BLaER1 (cell line): Measurements from ENCODE around the gene ATXN7L2.
A peak's percentile ranks its signal among the peaks of the same experiment; 100 is the strongest.

ENCODE experiments used
- H3K27ac ChIP-seq: shearing (Covaris generic); formaldehyde crosslinking; 2 replicates; pipeline ENCODE4 v1.8.1; 2022
- H3K27me3 ChIP-seq: shearing (Covaris generic); formaldehyde crosslinking; 2 replicates; pipeline ENCODE4 v1.8.1; 2022
- H3K36me3 ChIP-seq: shearing (Covaris generic); formaldehyde crosslinking; 2 replicates; pipeline ENCODE4 v1.8.1; 2022
- H3K4me1 ChIP-seq: shearing (Covaris generic); formaldehyde crosslinking; 2 replicates; pipeline ENCODE4 v1.8.1; 2022
- H3K4me2 ChIP-seq: shearing (Covaris generic); formaldehyde crosslinking; 2 replicates; pipeline ENCODE4 v1.8.1; 2022
- H3K4me3 ChIP-seq: shearing (Covaris generic); formaldehyde crosslinking; 2 replicates; pipeline ENCODE4 v1.8.1; 2022
- H3K9ac ChIP-seq: shearing (Covaris generic); formaldehyde crosslinking; 2 replicates; pipeline ENCODE4 v1.8.1; 2022
- H3K9me3 ChIP-seq: shearing (Covaris generic); formaldehyde crosslinking; 2 replicates; pipeline ENCODE4 v1.8.1; 2022
- H4K20me1 ChIP-seq: shearing (Covaris generic); formaldehyde crosslinking; 2 replicates; pipeline ENCODE4 v1.8.1; 2022
- Cebpa-rat ChIP-seq: shearing (Covaris generic); IDR thresholded peaks from 2 replicates; pipeline ENCODE4 v1.8.1; 2022

Gene ATXN7L2

GRCh38 chr1:109531380-109531779, 47.7 kb downstream of the ATXN7L2 start:
- Histone ChIP-seq H3K4me1 (peaks cover 66% of the 10 kb centered on the region), H3K9ac (peak overlapping the region; percentile 52; the same call in 1 of the 2 replicates), H3K9me3 (no peaks in the 10 kb centered on the region), H3K4me3 (no peak overlapping the region), H4K20me1 (no peaks in the 10 kb centered on the region), H3K36me3 (no peaks in the 10 kb centered on the region), H3K27ac (peak overlapping the region; percentile 56), H3K27me3 (no peaks in the 10 kb centered on the region), H3K4me2 (peak overlapping the region; percentile 79)
- no peak for TF ChIP-seq Cebpa-rat

- Histone ChIP-seq H3K4me1 (peaks cover 67% of the 10 kb centered on the region), H3K36me3 (no peaks in the 10 kb centered on the region), H3K27me3 (no peaks in the 10 kb centered on the region), H3K27ac (peak overlapping the region; percentile 67), H3K9me3 (no peaks in the 10 kb centered on the region), H3K4me3 (no peak overlapping the region), H3K9ac (peak overlapping the region; percentile 52; the same call in 1 of the 2 replicates), H3K4me2 (peak overlapping the region; percentile 79), H4K20me1 (no peaks in the 10 kb centered on the region)
- TF ChIP-seq Cebpa-rat, result no peak
These were observed 48.2 kb downstream of the ATXN7L2 start for GRCh38 chr1:109531826-109532364.

GRCh38 chr1:109532365-109533136, 48.8 kb downstream of the ATXN7L2 start:
- Histone ChIP-seq H3K9ac (peak overlapping the region; percentile 49), H3K4me1 (peaks cover 61% of the 10 kb centered on the region), H3K4me3 (peak overlapping the region; percentile 50), H3K9me3 (no peaks in the 10 kb centered on the region), H4K20me1 (no peaks in the 10 kb centered on the region), H3K4me2 (peak overlapping the region; percentile 79), H3K27ac (peak overlapping the region; percentile 67), H3K27me3 (no peaks in the 10 kb centered on the region), H3K36me3 (no peaks in the 10 kb centered on the region)
- TF ChIP-seq Cebpa-rat, result no peak

- no peaks in the 10 kb centered on the region for H3K27me3 ChIP-seq
- no peak for TF ChIP-seq Cebpa-rat
- H3K4me3 ChIP-seq, result no peak overlapping the region
- no peak overlapping the region for H3K9ac ChIP-seq
- H3K9me3 ChIP-seq, result no peaks in the 10 kb centered on the region
- H3K4me2 ChIP-seq, result no peak overlapping the region
- no peak overlapping the region for H3K27ac ChIP-seq
- peaks cover 46% of the 10 kb centered on the region for H3K4me1 ChIP-seq
- H3K36me3 ChIP-seq, result no peaks in the 10 kb centered on the region
- no peaks in the 10 kb centered on the region for H4K20me1 ChIP-seq
These were observed 50.7 kb downstream of the ATXN7L2 start for GRCh38 chr1:109534307-109534858.

- Histone ChIP-seq H3K27ac (peak overlapping the region; percentile 35), H3K36me3 (no peaks in the 10 kb centered on the region), H3K4me2 (peak overlapping the region; percentile 61), H3K4me1 (peaks cover 37% of the 10 kb centered on the region), H3K27me3 (no peaks in the 10 kb centered on the region), H4K20me1 (no peaks in the 10 kb centered on the region), H3K4me3 (no peak overlapping the region), H3K9me3 (no peaks in the 10 kb centered on the region), H3K9ac (0 out of 2 replicates have a peak overlapping the region, but pooled peaks have one; percentile 46)
- no peak for TF ChIP-seq Cebpa-rat
These were observed 51.8 kb downstream of the ATXN7L2 start for GRCh38 chr1:109535481-109535880.

GRCh38 chr1:109535971-109536491, 52.3 kb downstream of the ATXN7L2 start:
- Histone ChIP-seq H3K4me2 (peak overlapping the region; percentile 61), H3K27me3 (no peaks in the 10 kb centered on the region), H3K9ac (peak overlapping the region; percentile 46; the same call in 1 of the 2 replicates), H3K4me1 (peaks cover 37% of the 10 kb centered on the region), H3K9me3 (no peaks in the 10 kb centered on the region), H3K36me3 (no peaks in the 10 kb centered on the region), H3K4me3 (no peak overlapping the region), H4K20me1 (no peaks in the 10 kb centered on the region), H3K27ac (peak overlapping the region; percentile 35)
- no peak for TF ChIP-seq Cebpa-rat

GRCh38 chr1:109537450-109538178, 53.9 kb downstream of the ATXN7L2 start:
- H3K4me3 ChIP-seq, result no peak overlapping the region
- H3K27ac ChIP-seq, result no peak overlapping the region
- no peak for TF ChIP-seq Cebpa-rat
- peaks cover 24% of the 10 kb centered on the region for H3K4me1 ChIP-seq
- no peak overlapping the region for H3K4me2 ChIP-seq
- H3K9me3 ChIP-seq, result no peaks in the 10 kb centered on the region
- no peak overlapping the region for H3K9ac ChIP-seq
- H4K20me1 ChIP-seq, result no peaks in the 10 kb centered on the region
- H3K27me3 ChIP-seq, result no peaks in the 10 kb centered on the region
- H3K36me3 ChIP-seq, result no peaks in the 10 kb centered on the region

GRCh38 chr1:109538827-109539555, 55.3 kb downstream of the ATXN7L2 start:
- no peaks in the 10 kb centered on the region for H4K20me1 ChIP-seq
- no peak overlapping the region for H3K27ac ChIP-seq
- no peaks in the 10 kb centered on the region for H3K27me3 ChIP-seq
- H3K4me2 ChIP-seq, result no peak overlapping the region
- no peaks in the 10 kb centered on the region for H3K36me3 ChIP-seq
- no peak overlapping the region for H3K9ac ChIP-seq
- TF ChIP-seq Cebpa-rat, result no peak
- H3K9me3 ChIP-seq, result no peaks in the 10 kb centered on the region
- H3K4me3 ChIP-seq, result no peak overlapping the region
- peaks cover 22% of the 10 kb centered on the region for H3K4me1 ChIP-seq

- no peaks in the 10 kb centered on the region for H4K20me1 ChIP-seq
- no peaks in the 10 kb centered on the region for H3K36me3 ChIP-seq
- no peak within 1 kb of the TSS for H3K9ac ChIP-seq
- no peak for TF ChIP-seq Cebpa-rat
- peaks cover 22% of the 10 kb centered on the region for H3K4me1 ChIP-seq
- no peaks in the 10 kb centered on the region for H3K27me3 ChIP-seq
- no peak within 1 kb of the TSS for H3K27ac ChIP-seq
- no peaks in the 10 kb centered on the region for H3K9me3 ChIP-seq
- H3K4me2 ChIP-seq, result peak within 1 kb of the TSS; percentile 47
- H3K4me3 ChIP-seq, result no peak within 1 kb of the TSS
These were observed 56.0 kb downstream of the ATXN7L2 start, which contains the start of gene GPR61 for GRCh38 chr1:109539676-109540075. Gene GPR61 (plus strand): TSS chr1:109539872. CDS start chr1:109543023, 3,151 bp downstream.
